SH-SY5Y (cell line): ENCODE measurements around the gene CASQ2.

Experiments used
- GATA2 ChIP-seq: IDR thresholded peaks from 2 replicates; pipeline ENCODE4 v1.6.1; 2011; ENCODE audit warnings: mild to moderate bottlenecking, low read depth, low read length
- GATA3 ChIP-seq: IDR thresholded peaks from 2 replicates; pipeline ENCODE4 v1.6.1; 2011; ENCODE audit warnings: low read depth, mild to moderate bottlenecking, low read length, moderate library complexity

DNA sequence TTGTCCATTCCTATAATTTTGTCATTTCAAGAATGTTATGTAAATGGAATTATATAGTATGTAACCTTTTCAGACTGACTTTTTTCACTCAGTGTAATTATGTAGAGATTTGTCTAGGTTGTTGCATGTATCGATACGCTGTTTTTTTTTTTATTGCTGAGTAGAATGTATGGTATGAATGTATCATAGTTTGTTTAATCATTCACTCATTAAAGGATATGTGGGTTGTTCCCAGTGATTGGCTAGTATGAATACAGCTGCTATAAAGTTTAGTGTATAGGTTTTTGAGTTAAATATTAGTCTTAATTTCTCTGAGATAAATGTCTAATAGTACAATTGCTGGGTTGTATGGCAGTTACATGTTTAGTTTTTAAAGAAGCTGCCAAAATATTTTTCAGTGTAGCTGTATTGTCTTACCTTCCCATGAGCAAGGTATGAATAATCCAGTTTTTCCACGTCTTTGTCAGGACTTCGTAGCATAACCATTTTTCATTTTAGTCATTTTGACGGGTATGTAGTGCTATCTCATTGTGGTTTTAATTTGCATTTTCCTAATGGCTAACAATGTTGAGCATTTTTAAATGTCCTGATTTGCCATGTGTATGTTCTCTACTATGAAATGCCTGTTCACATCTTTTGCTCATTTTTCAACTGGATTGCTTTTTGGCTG lies 22.4 kb downstream of the CASQ2 start:
- TF ChIP-seq GATA2, result no peak
- TF ChIP-seq GATA3, result no peak
